Thyroid gland (tissue), 4 donors: ENCODE results near the gene BCAS1. TPM values are rescaled to one million over a fixed set of nuclear protein-coding genes. Genes with fewer than 3 reads are reported as not detected.

Experiments
- DNase-seq, 2 donors: peaks; one replicate each; pipeline ENCODE4 v3.0.0-alpha.2; 2019
- H3K27ac ChIP-seq, 3 donors: fragments of 200-600 bp; sonication (generic); 1 replicate in 2 of 3; 2 replicates in 1 of 3; pipeline ENCODE4 v1.5.1; 2016 to 2019; ENCODE audit warnings: mild to moderate bottlenecking in 1 of 3, moderate library complexity in 1 of 3
- H3K27me3 ChIP-seq: fragments of 200-600 bp; sonication (generic); one replicate; pipeline ENCODE4 v1.5.1; 2019
- H3K36me3 ChIP-seq, 2 donors: fragments of 200-600 bp; sonication (generic); one replicate each; pipeline ENCODE4 v1.5.1; 2016 to 2019
- H3K4me1 ChIP-seq, 2 donors: fragments of 200-600 bp; sonication (generic); one replicate each; pipeline ENCODE4 v1.5.1; 2017 to 2019
- H3K4me3 ChIP-seq, 3 donors: fragments of 200-600 bp; sonication (generic); replicated peaks in 1 of 3; 1 replicate in 2 of 3; 2 replicates in 1 of 3; pipeline ENCODE4 v1.5.1; 2016; ENCODE audit warnings: mild to moderate bottlenecking in 1 of 3
- H3K9me3 ChIP-seq: fragments of 200-600 bp; sonication (generic); one replicate; pipeline ENCODE4 v1.5.1; 2017
- CTCF ChIP-seq, 6 experiments: fragments of 200-600 bp in 3 of 6; fragments of 450-650 bp in 3 of 6; sonication (generic) in 3 of 6; IDR thresholded peaks; one replicate each; pipeline ENCODE4 v1.5.1; 2016 to 2019; ENCODE audit warnings: antibody characterized with exemption in 6 of 6, mild to moderate bottlenecking in 2 of 6, inconsistent platforms in 1 of 6, moderate library complexity in 1 of 6
- POLR2A ChIP-seq, 2 donors: fragments of 450-650 bp; IDR thresholded peaks; one replicate each; pipeline ENCODE4 v1.6.1; 2017; ENCODE audit warnings: antibody characterized with exemption in 2 of 2, mild to moderate bottlenecking in 2 of 2, moderate library complexity in 1 of 2
- WGBS, 2 donors: methylation state at CpG; one replicate each; pipeline ENCODE4 v1.1.5; 2017; 5-methylcytosine and 5-hydroxymethylcytosine counted together
- intact Hi-C: fragments of 100-400 bp; cut with DNase I; formaldehyde crosslinking; loops from one replicate; pipeline ENCODE4 v1.15.1; 2023
- total RNA-seq, 4 donors: library from RNA; depleted of rRNA; stranded (reverse); fragments of >200 nt; gene quantifications; one replicate each; pipeline ENCODE4 v1.2.3, GENCODE V29; 2016

BCAS1 gene
- total RNA-seq, 4 donors from 2014 or later = 0.11 TPM; not detected in 3

GRCh38 chr20:53947501-53948195 lies 122.7 kb downstream of the BCAS1 start:
- Histone ChIP-seq H3K27ac (no peak overlapping the region), H3K27me3 (no peaks in the 10 kb centered on the region)
- 92 to 93% methylated on average over 17 of the region's 17 CpGs for WGBS, 2 donors

GRCh38 chr20:53946106-53946505 lies 124.3 kb downstream of the BCAS1 start:
- H3K27me3 ChIP-seq = no peaks in the 10 kb centered on the region
- no peak overlapping the region for H3K27ac ChIP-seq
- H3K9me3 ChIP-seq = no peaks in the 10 kb centered on the region
- no peak for DNase-seq
- no peak overlapping the region for H3K4me3 ChIP-seq
- 92% methylated on average over 4 of the region's 4 CpGs for WGBS, 2 donors
- TF ChIP-seq CTCF (IDR thresholded peaks at IDR 0.05) = no peak
- no peak for TF ChIP-seq POLR2A (IDR thresholded peaks at IDR 0.05)
- H3K36me3 ChIP-seq = no peaks in the 10 kb centered on the region
- intact Hi-C loops = no loop called here
- peaks cover 12 to 18% of the 10 kb centered on the region in 2 donors for H3K4me1 ChIP-seq

More at GRCh38 chr20:53947501-53948195, 122.7 kb downstream of the BCAS1 start:
- TF ChIP-seq CTCF (IDR thresholded peaks at IDR 0.05) (no peak), POLR2A (IDR thresholded peaks at IDR 0.05) (no peak)
- intact Hi-C loops = no loop called here
- no peak for DNase-seq
- Histone ChIP-seq H3K36me3 (no peaks in the 10 kb centered on the region), H3K4me3 (no peak overlapping the region), H3K9me3 (no peaks in the 10 kb centered on the region), H3K4me1 (peaks cover 0 to 4% of the 10 kb centered on the region in 2 donors)

- no peaks in the 10 kb centered on the region for H3K36me3 ChIP-seq
- H3K9me3 ChIP-seq = no peaks in the 10 kb centered on the region
- DNase-seq = no peak
- H3K4me1 ChIP-seq = peaks cover 18 to 25% of the 10 kb centered on the region in 2 donors
- 97 to 98% methylated on average over 2 of the region's 2 CpGs for WGBS, 2 donors
- no peak overlapping the region for H3K27ac ChIP-seq
- H3K27me3 ChIP-seq = no peaks in the 10 kb centered on the region
- intact Hi-C loops = no loop called here
- TF ChIP-seq POLR2A (IDR thresholded peaks at IDR 0.05) (no peak), CTCF (IDR thresholded peaks at IDR 0.05) (no peak)
- no peak overlapping the region for H3K4me3 ChIP-seq
Observed at GRCh38 chr20:53945478-53945877, 124.9 kb downstream of the BCAS1 start.

DNA sequence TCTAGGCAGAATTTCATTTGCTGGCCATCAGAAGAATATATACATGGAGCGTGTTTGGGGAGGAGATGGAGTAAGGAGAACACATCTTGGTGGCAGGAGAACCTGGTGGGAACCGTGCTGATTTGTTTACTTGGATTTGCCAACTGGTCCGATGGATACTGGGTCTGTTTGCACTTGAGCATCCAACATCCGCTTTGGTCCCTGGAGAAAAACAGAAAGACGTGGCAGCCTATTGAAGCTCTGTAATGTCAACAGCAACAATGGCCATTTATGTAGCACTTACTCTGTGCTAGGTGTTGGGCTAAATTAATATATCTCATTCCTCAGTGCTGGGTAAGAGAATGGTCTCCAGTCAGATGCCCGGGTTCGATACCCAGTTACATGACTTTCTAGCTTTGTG lies 125.6 kb downstream of the BCAS1 start:
- intact Hi-C loops = loop anchor here (5.0 kb wide), 1 partner anchor 367 kb away; no protein-coding TSS in a partner anchor
- H3K9me3 ChIP-seq = no peaks in the 10 kb centered on the region

More for the DNA sequence above, 125.6 kb downstream of the BCAS1 start:
- WGBS, 2 donors = 84 to 88% methylated on average over 7 of the region's 7 CpGs
- Histone ChIP-seq H3K4me1 (peaks cover 23 to 32% of the 10 kb centered on the region in 2 donors), H3K27me3 (no peaks in the 10 kb centered on the region), H3K4me3 (no peak overlapping the region), H3K36me3 (no peaks in the 10 kb centered on the region), H3K27ac (no peak overlapping the region)
- no peak for TF ChIP-seq CTCF (IDR thresholded peaks at IDR 0.05)
- no peak for TF ChIP-seq POLR2A (IDR thresholded peaks at IDR 0.05)
- DNase-seq = no peak
